HG02798 (cell line): ENCODE measurements around the gene RNF111.
"Not testable (repeated sequence)": the region's sequence is repeated elsewhere in the genome, so short reads cannot be mapped to it uniquely, and the experiment has no call there.

Experiments used
- ATAC-seq: cut with Tn5 transposase; IDR thresholded peaks from one replicate; pipeline ENCODE4 v1.9.1; 2021; ENCODE audit warnings: mild to moderate bottlenecking; ENCODE audit not compliant: unreplicated experiment, poor library complexity

RNF111 gene

GRCh38 chr15:58999694-59000093 lies 12.2 kb downstream of the RNF111 start:
- ATAC-seq, result no peak

GRCh38 chr15:59000251-59000650 lies 12.8 kb downstream of the RNF111 start:
- not testable (repeated sequence) for ATAC-seq

- ATAC-seq, result no peak
These were observed 14.5 kb downstream of the RNF111 start for GRCh38 chr15:59001946-59002345.

GRCh38 chr15:59002418-59002859 lies 15.0 kb downstream of the RNF111 start:
- no peak for ATAC-seq

- ATAC-seq, result no peak
These were observed 18.1 kb downstream of the RNF111 start for GRCh38 chr15:59005579-59005978.

GRCh38 chr15:59008086-59008485 lies 20.6 kb downstream of the RNF111 start:
- ATAC-seq, result no peak

- no peak for ATAC-seq
These were observed 23.9 kb downstream of the RNF111 start for GRCh38 chr15:59011262-59011952.

GRCh38 chr15:59013246-59013873 lies 25.9 kb downstream of the RNF111 start:
- ATAC-seq, result no peak

- no peak for ATAC-seq
These were observed 26.6 kb downstream of the RNF111 start for GRCh38 chr15:59014068-59014467.

- no peak for ATAC-seq
These were observed 30.0 kb downstream of the RNF111 start for GRCh38 chr15:59017449-59017848.

- ATAC-seq, result no peak
These were observed 31.4 kb downstream of the RNF111 start for GRCh38 chr15:59018833-59019232.

- ATAC-seq, result no peak
These were observed 32.9 kb downstream of the RNF111 start for GRCh38 chr15:59020322-59020721.

GRCh38 chr15:59022188-59022587 lies 34.7 kb downstream of the RNF111 start:
- ATAC-seq, result no peak

GRCh38 chr15:59026207-59026606 lies 38.7 kb downstream of the RNF111 start:
- ATAC-seq, result no peak

GRCh38 chr15:59028387-59028955 lies 41.0 kb downstream of the RNF111 start:
- no peak for ATAC-seq

- no peak for ATAC-seq
These were observed 42.1 kb downstream of the RNF111 start for GRCh38 chr15:59029554-59029953.

GRCh38 chr15:59035201-59035600 lies 47.7 kb downstream of the RNF111 start:
- ATAC-seq, result no peak

- ATAC-seq, result no peak
These were observed 51.8 kb downstream of the RNF111 start for GRCh38 chr15:59039225-59039624.

GRCh38 chr15:59042041-59042440 lies 54.6 kb downstream of the RNF111 start:
- no peak for ATAC-seq

- no peak for ATAC-seq
These were observed 61.4 kb downstream of the RNF111 start for GRCh38 chr15:59048897-59049296.
